ENCODE measurements around the gene MBP.

DNA sequence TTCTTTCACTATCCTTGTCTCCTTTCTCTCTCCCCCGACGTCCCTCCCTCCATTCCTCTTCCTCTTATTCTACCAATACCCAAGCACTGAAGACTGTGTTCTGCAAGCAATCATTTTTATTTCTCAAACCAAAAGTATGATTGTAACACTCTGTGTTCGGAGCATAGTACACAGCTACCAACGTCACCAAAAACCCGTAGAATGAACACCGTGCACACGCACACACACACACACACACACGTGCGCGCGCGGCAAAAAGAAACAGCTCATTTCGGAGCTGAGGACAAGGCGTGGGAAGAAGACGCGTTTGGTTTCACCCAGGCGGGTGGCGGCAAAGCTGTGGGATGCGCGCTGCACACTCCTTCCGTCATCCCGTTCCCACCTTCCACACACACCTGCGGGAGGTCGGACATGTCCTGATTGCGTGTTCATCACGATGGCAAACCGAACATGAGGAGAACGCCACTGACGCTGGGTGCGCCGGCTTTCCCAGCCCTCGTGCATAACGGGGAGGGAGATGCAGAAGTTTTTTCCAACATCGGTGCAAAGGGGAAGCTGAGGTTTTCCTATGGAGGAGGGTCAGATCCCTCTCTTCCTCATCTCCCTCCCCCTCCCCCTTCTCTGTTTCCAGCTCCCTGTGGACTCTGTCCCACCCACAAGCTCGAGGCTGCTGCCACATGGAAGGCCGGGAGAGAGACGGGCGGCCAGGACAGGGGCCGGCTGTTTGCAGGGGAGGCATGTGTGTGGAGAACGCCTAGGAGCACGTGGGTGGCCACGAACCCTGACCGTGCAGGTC lies 20.4 kb downstream of the MBP start:
- TF ChIP-seq, protein P1, sequence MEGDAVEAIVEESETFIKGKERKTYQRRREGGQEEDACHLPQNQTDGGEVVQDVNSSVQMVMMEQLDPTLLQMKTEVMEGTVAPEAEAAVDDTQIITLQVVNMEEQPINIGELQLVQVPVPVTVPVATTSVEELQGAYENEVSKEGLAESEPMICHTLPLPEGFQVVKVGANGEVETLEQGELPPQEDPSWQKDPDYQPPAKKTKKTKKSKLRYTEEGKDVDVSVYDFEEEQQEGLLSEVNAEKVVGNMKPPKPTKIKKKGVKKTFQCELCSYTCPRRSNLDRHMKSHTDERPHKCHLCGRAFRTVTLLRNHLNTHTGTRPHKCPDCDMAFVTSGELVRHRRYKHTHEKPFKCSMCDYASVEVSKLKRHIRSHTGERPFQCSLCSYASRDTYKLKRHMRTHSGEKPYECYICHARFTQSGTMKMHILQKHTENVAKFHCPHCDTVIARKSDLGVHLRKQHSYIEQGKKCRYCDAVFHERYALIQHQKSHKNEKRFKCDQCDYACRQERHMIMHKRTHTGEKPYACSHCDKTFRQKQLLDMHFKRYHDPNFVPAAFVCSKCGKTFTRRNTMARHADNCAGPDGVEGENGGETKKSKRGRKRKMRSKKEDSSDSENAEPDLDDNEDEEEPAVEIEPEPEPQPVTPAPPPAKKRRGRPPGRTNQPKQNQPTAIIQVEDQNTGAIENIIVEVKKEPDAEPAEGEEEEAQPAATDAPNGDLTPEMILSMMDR (IDR thresholded peaks at IDR 0.05; ENCODE audit: extremely low read depth in 1 of 2, insufficient read depth in 1 of 2, low read depth in 1 of 2, low read length in 2 of 2), result no peak
- no peak for TF ChIP-seq EZH2 (IDR thresholded peaks at IDR 0.05; ENCODE audit: borderline replicate concordance, low read depth, low read length, severe bottlenecking)
- TF ChIP-seq POLR2AphosphoS5 (IDR thresholded peaks at IDR 0.05; ENCODE audit: insufficient read depth, low read depth, low read length), result no peak
- TF ChIP-seq POLR2A (IDR thresholded peaks at IDR 0.05; ENCODE audit: low read depth, low read length), result no peak
- no peak for TF ChIP-seq JUN (IDR thresholded peaks at IDR 0.05; ENCODE audit: borderline replicate concordance, insufficient read depth, insufficient read length, low read depth)
- TF ChIP-seq, protein P2, sequence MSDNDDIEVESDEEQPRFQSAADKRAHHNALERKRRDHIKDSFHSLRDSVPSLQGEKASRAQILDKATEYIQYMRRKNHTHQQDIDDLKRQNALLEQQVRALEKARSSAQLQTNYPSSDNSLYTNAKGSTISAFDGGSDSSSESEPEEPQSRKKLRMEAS (IDR thresholded peaks at IDR 0.05; ENCODE audit: insufficient read depth, insufficient read length), result no peak
- TF ChIP-seq FOS (IDR thresholded peaks at IDR 0.05; ENCODE audit: borderline replicate concordance, insufficient read depth, low read length), result no peak

Measured in endothelial cell of umbilical vein (primary cell).